Loucy (cell line): ENCODE data around the gene C16orf78.

Source experiments
- H2AFZ ChIP-seq: fragments of 200-600 bp; sonication (generic); 2 replicates; pipeline ENCODE4 v1.6.0; 2016; ENCODE audit warnings: antibody characterized with exemption, mild to moderate bottlenecking, low read length, moderate library complexity
- H3F3A ChIP-seq: fragments of 200-600 bp; 2 replicates; pipeline ENCODE4 v1.6.0; 2016; ENCODE audit warnings: antibody characterized with exemption, low read depth, mild to moderate bottlenecking
- H3K27me3 ChIP-seq: fragments of 200-600 bp; sonication (generic); 2 replicates; pipeline ENCODE4 v1.6.1; 2014; ENCODE audit warnings: low read length, mild to moderate bottlenecking; ENCODE audit not compliant: insufficient read depth, poor library complexity, severe bottlenecking
- H3K36me3 ChIP-seq: fragments of 200-600 bp; sonication (generic); 2 replicates; pipeline ENCODE4 v1.6.1; 2016; ENCODE audit warnings: low read length; ENCODE audit not compliant: insufficient read depth
- H3K4me1 ChIP-seq: fragments of 200-600 bp; sonication (generic); 2 replicates; pipeline ENCODE4 v1.5.1; 2014; ENCODE audit warnings: low read length, mild to moderate bottlenecking; ENCODE audit not compliant: insufficient read depth, poor library complexity, severe bottlenecking
- H3K4me2 ChIP-seq: fragments of 200-600 bp; sonication (generic); 2 replicates; pipeline ENCODE4 v1.6.0; 2014; ENCODE audit warnings: antibody characterized with exemption, low read length, low read depth, mild to moderate bottlenecking; ENCODE audit not compliant: poor library complexity, severe bottlenecking
- H3K4me3 ChIP-seq: fragments of 200-600 bp; sonication (generic); 2 replicates; pipeline ENCODE4 v1.5.1; 2014; ENCODE audit warnings: low read length, mild to moderate bottlenecking, mixed read lengths; ENCODE audit not compliant: poor library complexity, severe bottlenecking
- H3K79me2 ChIP-seq: fragments of 200-600 bp; sonication (generic); 2 replicates; pipeline ENCODE4 v1.6.1; 2014; ENCODE audit warnings: low read length; ENCODE audit not compliant: insufficient read depth
- H3K9ac ChIP-seq: fragments of 200-600 bp; sonication (generic); 2 replicates; pipeline ENCODE4 v1.6.0; 2014; ENCODE audit warnings: mild to moderate bottlenecking, low read depth, low read length, moderate library complexity; ENCODE audit not compliant: poor library complexity, severe bottlenecking
- H3K9me2 ChIP-seq: fragments of 200-600 bp; sonication (generic); replicated peaks from 2 replicates; pipeline ENCODE4 v1.6.1; 2016; ENCODE audit warnings: low read depth, low read length, mixed read lengths
- H3K9me3 ChIP-seq: fragments of 200-600 bp; sonication (generic); 2 replicates; pipeline ENCODE4 v1.6.1; 2014; ENCODE audit warnings: mild to moderate bottlenecking, antibody characterized with exemption, low read length, low read depth; ENCODE audit not compliant: insufficient read depth
- H4K20me1 ChIP-seq: fragments of 200-600 bp; sonication (generic); 2 replicates; pipeline ENCODE4 v1.6.0; 2014; ENCODE audit warnings: antibody characterized with exemption, low read length, mild to moderate bottlenecking; ENCODE audit not compliant: insufficient read depth, poor library complexity, severe bottlenecking
- EZH2phosphoT487 ChIP-seq: fragments of 200-600 bp; IDR thresholded peaks from 2 replicates; pipeline ENCODE4 v1.6.1; 2018; ENCODE audit warnings: antibody characterized with exemption, mild to moderate bottlenecking, moderate library complexity, borderline replicate concordance
- TF ChIP-seq, protein P1 (sequence below): fragments of 200-600 bp; sonication (generic); conservative IDR thresholded peaks from 2 replicates; pipeline ENCODE4 v1.5.1; 2014; ENCODE audit warnings: mild to moderate bottlenecking, antibody characterized with exemption, low read length

Gene C16orf78

DNA sequence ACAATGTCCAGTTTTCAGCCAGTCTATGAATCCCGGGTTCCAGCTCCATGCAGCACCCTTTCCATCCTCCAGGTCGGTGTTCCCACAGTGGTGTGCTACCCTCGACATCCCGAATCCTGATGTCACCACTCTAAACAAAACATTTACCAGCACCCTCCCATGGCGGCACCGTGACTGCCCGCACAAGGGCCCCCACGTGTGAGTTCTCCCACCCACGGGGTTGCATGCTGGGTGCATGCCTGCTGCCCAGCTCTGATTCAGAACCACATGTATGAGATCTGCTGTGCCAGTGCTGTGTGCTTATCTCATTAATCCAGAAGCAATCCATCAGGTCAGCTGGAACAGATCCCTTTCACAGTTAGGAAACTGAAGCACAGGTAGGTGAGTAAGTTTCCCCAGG lies 57.4 kb downstream of the C16orf78 start:
- H4K20me1 ChIP-seq, result no peaks in the 10 kb centered on the region
- no peaks in the 10 kb centered on the region for H3K9me3 ChIP-seq
- no peak overlapping the region for H3K4me2 ChIP-seq
- no peaks in the 10 kb centered on the region for H3K9me2 ChIP-seq
- H2AFZ ChIP-seq, result no peak overlapping the region
- H3K36me3 ChIP-seq, result no peaks in the 10 kb centered on the region
- no peaks in the 10 kb centered on the region for H3F3A ChIP-seq
- H3K9ac ChIP-seq, result no peak overlapping the region
- H3K79me2 ChIP-seq, result no peaks in the 10 kb centered on the region
- H3K27me3 ChIP-seq, result no peaks in the 10 kb centered on the region
- TF ChIP-seq EZH2phosphoT487, result no peak
- TF ChIP-seq, protein P1, sequence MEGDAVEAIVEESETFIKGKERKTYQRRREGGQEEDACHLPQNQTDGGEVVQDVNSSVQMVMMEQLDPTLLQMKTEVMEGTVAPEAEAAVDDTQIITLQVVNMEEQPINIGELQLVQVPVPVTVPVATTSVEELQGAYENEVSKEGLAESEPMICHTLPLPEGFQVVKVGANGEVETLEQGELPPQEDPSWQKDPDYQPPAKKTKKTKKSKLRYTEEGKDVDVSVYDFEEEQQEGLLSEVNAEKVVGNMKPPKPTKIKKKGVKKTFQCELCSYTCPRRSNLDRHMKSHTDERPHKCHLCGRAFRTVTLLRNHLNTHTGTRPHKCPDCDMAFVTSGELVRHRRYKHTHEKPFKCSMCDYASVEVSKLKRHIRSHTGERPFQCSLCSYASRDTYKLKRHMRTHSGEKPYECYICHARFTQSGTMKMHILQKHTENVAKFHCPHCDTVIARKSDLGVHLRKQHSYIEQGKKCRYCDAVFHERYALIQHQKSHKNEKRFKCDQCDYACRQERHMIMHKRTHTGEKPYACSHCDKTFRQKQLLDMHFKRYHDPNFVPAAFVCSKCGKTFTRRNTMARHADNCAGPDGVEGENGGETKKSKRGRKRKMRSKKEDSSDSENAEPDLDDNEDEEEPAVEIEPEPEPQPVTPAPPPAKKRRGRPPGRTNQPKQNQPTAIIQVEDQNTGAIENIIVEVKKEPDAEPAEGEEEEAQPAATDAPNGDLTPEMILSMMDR, result no peak
- H3K4me3 ChIP-seq, result no peak overlapping the region
- no peaks in the 10 kb centered on the region for H3K4me1 ChIP-seq

DNA sequence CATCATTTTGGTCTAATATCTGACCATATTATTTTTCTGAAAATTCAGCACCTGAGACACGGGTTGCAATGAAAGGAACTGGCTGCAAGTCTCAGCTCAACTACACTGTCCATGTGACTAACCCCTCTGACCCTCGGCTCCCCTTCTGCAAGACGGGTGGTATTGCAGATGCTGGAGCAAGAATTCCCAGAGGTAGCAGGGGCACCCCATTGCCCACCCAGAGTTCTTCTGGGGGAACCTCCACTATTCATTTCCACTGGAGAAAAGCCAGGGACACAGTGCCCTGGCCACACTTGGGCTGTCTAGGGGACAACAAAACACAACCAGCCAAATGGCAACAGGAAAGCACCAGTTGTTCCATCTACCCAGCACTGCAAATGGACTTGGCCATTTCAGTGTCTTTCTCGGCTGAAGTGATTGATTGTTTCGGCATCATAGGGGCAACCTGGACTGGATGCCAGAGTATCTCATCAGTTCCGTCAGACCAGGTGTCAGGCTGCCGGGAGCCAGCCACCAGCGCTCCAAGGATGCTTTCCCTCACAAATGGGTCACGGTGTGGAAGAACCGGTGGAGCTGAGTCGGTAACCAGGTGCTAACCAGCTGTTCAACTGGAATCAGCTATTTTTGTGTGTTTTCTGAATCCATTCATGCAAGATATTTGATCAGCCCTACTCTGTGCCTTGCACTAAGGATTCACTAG lies 58.1 kb downstream of the C16orf78 start:
- H3K4me1 ChIP-seq, result no peaks in the 10 kb centered on the region
- TF ChIP-seq, protein P1, result no peak
- no peak for TF ChIP-seq EZH2phosphoT487
- H3K79me2 ChIP-seq, result no peaks in the 10 kb centered on the region
- no peaks in the 10 kb centered on the region for H3K9me2 ChIP-seq
- H3K36me3 ChIP-seq, result no peaks in the 10 kb centered on the region
- H3K27me3 ChIP-seq, result no peaks in the 10 kb centered on the region
- no peaks in the 10 kb centered on the region for H3K9me3 ChIP-seq
- no peak overlapping the region for H3K9ac ChIP-seq
- no peaks in the 10 kb centered on the region for H4K20me1 ChIP-seq
- H3K4me3 ChIP-seq, result no peak overlapping the region
- H2AFZ ChIP-seq, result no peak overlapping the region
- H3K4me2 ChIP-seq, result no peak overlapping the region
- H3F3A ChIP-seq, result no peaks in the 10 kb centered on the region

DNA sequence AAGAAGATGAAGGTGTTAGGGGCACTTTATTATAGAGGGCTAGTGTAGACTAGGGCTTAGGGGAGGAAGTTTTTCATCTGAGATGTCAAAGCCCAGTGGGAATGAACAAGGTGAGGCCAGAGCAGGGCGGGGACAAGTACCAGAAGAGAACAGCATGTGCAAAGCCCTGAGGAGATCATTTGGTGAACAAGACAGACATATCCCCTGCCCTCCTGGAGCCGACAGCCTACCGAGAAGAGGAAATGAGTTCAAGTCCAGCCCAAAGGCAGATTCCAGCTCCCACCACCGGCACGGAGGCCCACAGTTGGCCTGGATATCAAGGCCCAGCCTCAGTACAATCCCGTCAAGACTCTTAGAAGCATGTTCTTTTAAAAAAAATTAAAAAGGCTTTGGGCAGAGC lies 61.1 kb downstream of the C16orf78 start:
- H3K27me3 ChIP-seq, result no peaks in the 10 kb centered on the region
- H3F3A ChIP-seq, result no peaks in the 10 kb centered on the region
- H3K4me3 ChIP-seq, result no peak overlapping the region
- TF ChIP-seq, protein P1, result no peak
- no peak for TF ChIP-seq EZH2phosphoT487
- H3K36me3 ChIP-seq, result no peaks in the 10 kb centered on the region
- H3K4me2 ChIP-seq, result no peak overlapping the region
- no peaks in the 10 kb centered on the region for H3K4me1 ChIP-seq
- H2AFZ ChIP-seq, result no peak overlapping the region
- no peaks in the 10 kb centered on the region for H3K79me2 ChIP-seq
- H3K9ac ChIP-seq, result no peak overlapping the region
- no peaks in the 10 kb centered on the region for H3K9me2 ChIP-seq
- no peaks in the 10 kb centered on the region for H4K20me1 ChIP-seq
- H3K9me3 ChIP-seq, result no peaks in the 10 kb centered on the region
